Epidermal melanocyte (primary cell): ENCODE results near the gene DDX17.

Source experiments
- DNase-seq: peaks from one replicate; pipeline ENCODE4 v3.0.0; 2011; ENCODE audit warnings: low spot score; ENCODE audit not compliant: insufficient read length

Gene DDX17

DNA sequence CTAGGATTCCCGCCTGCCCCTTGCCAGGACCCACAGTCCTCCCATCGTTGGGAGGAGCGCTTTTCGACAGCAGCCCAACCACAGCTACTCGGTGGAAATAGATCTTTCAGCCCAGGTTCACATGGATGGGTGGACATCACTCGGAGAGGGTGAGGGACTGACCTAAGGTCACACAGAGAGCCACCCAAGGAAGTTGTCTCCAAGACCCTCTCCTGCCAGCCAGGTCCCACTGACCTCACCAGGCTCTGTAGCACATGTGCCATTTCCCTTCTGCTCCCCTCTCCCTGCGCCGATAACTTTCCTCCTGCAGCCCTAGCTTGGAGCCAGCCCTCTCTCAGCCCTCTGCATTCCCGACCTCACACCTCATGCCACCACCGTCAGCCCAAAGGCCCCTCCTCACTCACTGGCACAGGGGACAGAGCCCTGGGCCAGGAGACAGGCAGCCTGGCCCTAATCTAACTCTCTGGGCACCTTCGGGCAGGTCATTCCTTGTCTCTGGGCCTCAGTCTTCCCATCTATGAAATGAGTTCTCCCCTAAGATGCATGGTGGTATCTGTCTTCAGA, 55.8 kb downstream of the DDX17 start:
- no peak for DNase-seq

DNA sequence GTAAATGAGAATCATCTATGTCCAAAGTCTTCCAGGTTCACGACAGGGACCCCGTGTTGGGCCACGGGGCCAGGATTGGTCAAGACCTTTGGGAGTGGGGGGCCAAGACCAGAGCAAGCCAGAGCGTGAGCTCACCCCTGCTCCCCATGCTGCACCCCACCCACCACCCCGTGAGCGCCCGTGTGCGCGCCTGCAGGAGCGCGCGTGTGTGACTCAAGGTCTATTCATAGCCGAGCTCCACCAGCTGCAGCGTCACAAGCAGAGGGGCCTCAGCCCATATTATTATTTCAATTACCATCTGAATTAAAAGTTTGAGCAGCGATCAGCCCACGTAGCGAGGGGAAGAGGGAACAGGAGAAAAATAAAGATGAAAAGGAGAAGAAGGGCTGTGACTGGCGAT, 56.3 kb downstream of the DDX17 start:
- no peak for DNase-seq

DNA sequence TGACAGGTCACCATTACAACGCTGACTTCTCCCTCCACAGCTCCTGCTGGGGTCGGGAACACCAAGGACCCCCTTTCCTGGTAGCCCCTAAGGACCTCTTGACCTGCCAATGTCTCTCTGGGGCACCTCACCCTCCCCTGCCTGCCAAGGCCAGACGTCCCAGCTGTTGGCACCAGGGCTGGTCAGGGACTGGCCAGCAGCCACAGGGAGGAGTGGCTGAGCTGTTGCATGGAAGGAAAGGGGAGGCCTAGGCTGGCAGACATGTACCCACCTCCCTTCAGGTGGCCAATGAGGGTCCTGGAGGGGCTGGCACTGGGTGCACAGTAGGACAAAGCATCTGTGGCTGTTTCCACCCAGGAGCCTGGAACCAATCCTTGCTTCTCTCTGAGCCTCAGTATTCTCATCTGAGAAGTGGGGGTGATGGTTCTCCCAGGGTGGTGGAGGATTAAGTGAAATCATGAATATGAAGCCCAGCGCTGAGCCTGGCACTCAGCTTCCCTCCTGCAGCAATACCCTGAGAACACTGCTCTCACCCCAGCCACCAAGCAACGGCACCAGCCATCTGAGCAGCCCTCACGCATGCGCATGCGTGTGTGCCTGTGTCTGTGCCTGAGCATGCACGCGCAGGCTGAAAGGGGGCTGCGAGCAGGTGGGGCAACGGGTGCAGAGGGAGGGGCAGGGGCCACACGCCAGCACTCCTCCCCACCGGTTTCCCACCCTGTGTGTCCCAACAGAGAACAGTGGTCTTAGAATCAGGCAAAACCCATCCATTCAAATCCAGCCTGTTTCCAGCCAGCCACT, 57.0 kb downstream of the DDX17 start:
- DNase-seq = no peak

DNA sequence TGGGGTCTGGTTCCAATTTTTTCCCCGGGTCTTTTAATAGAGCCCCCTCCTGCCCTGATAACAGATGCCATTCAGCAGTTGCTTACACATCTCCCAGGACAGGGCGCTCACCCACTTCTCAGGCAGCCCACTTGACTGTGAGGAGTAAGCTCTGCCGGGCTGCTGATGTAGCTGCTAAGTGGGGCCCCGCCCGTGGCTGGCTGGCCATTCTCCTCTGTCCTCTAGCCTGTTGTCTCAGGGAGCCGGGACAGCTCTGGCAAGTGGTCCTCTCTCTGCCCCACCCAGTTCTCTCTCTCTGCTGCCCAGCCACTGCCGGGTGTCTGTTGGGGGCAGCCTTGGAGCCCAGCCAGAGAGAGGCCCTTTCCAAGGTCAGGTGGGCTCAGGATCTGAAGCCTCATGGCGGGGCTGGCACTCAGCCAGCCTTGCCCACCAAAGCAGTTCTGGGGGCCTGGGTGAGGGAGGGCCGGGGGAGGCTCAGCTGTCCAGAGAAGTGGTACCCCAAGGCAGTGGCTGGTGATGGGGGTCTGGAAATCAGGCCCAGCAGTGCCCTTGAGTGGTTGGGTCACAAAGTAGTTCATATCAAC, 60.0 kb downstream of the DDX17 start:
- no peak for DNase-seq

DNA sequence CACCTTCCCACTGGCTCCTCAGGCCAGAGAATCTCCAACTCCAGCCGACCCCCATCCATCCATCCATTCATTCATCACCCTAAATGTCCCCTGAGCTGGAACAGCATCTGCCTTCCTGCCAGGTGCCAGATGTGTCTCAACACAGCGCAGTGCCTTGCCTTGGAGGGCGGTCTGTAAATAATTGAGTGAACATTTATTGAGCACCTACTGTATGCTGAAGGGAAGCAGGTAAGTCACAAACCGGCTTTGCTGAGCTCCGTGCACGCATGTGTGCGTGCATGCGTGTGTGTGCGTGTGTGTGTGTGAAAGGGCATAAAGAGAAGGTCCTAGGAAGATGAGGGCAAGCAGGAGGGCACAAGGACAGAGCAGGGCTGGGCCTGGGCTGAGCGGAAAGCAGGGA, 61.3 kb downstream of the DDX17 start:
- DNase-seq = no peak

DNA sequence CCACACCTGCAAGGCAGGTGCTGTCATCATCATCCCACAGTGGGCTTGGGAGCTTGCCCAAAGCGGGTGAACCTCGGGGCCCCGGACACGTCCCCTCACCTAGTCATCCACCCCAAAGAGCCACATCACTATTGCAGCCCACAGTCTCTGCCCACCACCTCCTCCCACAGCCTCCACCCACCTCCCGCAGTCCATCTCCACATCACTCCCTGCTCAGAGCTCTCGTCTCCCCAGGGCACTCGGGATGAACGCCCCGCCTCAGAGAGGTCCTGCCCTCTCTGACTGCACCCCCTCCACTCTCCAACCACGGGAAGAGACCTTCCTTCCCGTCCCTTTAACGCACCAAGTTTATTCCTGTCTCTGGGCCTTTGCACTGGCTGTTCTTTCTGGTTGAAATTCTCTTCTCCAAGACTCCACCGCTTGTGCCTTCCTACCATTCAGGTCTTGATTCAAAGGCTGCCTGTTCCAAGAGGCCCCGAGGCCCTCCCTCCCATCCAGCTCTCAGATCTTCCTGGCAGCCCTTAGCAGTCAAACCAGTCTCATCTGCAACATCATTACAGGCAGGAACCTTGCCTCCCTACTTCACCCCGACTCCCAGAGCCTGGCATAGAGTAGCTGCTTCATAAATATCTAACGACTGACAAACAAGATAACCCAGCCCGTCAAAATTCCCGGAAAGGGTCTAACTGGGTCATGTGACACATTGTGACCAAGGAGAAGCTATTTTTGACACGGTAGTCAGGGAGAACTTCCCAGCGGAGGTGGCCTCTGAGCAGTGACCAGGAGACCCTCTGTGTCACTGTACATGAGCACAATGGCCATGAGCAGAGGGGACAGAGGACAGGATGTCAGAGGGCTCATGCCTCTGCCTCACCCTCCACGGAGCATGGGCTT, 62.2 kb downstream of the DDX17 start:
- no peak for DNase-seq

DNA sequence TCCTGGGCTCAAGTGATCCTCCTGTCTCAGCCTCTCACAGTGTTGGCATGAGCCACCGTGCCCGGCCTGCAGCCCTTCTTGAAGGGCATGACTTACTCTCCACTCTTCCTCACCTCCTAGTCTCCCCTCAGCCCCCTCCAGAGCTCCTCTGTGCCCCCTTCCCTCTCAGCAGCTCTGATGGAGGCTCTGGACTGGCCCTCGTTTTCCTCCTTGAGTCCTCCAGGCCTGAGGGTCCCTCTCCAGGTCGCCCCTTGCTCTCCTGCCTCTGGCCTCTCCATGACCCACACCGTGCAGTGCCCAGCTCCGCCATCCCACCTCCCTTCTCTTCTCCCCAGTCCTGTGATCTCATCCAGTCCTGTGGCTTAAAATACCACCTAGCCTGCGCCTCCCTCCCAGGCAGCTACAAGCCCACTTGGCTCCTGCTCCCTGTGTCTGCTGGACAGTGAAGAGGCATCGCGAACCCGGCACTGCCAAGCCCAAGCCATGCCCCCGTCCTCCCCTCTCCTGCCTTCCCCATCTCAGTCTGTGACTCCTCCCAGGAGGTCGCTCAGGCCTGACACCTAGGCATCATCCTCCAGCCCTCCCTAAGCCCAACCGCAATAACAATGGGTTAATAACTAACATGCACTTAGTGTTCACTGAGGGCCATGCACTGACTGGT, 63.0 kb downstream of the DDX17 start:
- DNase-seq = no peak

DNA sequence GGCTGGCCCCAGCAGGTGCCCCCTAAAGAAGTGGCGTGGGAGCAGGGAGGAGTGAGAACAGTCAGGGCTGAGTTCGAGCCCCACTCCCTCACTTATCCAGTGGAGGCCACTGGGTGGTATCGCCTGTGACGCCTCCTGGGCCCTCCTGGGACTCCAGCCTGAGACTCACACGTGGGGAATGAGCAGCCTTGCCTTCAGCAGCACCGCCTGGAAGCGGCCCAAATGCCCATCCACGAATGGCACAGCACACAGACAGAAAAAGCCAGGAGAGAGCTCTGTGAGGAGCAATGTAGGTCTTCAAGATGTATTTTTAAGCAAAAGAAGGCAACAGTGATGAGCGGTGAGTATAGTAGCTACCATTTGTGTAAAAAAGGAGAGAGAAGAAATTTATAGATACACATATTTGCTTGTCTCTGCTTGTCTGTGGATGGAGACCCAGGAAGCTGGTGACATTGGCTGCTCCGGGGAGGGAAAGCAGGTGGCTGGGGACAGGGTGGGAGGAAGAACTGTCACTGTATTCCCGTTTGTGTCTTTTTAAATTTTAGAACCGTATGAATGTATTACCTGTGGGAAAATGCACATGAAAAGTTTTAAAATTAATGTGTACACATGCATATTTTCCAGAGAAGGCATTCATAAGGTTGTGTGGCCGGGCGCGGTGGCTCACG, 64.4 kb downstream of the DDX17 start:
- DNase-seq = no peak

DNA sequence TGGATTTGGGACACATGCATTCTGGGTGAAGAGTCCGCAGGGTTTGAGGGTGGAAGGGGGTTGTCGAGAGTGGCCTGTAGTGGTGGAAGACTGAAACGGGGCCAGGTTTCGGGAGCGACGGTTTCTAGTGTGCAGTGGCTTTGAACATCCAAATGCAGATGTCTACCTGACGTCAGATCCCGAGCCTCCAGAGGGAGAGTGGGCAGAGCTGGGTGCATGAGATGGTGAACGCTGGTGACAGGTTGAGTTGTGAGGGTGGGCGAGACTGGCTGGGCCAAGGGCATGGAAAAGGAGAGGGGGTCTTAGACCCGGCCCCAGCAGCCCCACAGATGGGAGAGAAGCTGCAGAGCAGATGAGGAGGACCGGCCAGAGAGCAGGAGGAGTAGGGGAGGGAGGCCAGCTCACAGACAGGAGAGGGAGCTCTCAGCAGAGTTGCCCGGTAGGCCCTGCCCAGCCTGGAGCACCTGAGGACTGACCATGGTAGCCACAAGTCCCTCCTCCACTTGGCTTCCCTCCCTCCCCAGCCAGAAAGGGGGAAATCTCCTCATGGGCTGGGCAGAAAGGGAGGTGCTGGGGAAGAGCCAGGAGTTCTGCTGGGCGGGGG, 65.3 kb downstream of the DDX17 start:
- DNase-seq = no peak

DNA sequence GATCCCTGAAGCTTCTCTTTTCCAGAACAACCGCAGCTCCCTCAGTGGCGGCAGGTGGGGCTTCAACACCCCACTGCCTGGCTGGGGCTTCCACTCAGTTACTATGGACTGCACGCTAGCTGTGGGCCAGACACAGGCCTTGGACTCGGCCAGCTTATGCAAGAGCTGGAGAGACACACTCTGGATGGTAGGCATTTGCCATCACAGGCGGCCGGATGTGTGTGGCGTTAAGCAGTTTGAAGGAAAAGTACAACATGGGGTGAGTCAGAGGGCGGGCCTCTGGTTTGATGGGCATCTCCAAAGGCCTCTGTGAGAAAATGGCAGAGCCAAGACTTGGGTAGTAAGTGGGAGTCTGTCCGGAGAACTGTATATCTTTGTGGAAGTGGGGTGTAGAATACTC, 68.7 kb downstream of the DDX17 start:
- DNase-seq = no peak

DNA sequence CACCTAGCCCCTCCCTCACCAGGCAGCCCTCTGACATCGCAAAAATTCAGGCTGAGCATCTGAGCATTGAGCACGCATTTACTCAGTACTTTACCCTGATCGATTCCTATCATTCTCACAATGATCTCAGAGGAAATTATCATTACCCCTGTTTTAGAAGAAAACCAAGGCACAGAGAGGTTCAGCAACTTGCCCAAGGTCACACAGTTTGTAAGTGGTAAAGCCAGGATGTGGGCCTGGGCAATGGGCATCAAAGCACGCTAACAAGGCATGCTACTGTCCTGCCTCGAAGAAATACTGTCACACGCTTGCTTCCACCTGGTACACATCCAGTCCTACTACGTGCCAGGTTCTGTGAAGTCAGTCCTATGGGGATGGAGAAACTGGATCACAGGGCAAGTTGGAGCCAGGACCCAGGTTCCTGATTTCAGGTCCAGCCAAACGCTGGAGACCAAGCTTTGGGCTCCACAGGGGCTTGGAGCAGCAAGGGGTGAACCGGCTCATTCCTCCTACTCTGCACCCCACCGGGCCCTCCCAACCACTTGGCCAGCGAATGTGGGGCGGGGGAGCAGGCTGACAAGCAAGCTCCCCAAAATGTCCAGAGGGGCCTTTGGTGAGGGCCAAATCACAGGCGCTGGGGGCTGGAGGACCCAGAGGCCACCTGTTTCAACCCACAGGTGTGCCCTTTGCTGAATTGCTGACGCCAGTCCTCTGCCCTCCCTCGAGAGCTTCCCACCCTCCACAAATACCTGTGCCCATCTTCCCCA, 69.3 kb downstream of the DDX17 start:
- no peak for DNase-seq

DNA sequence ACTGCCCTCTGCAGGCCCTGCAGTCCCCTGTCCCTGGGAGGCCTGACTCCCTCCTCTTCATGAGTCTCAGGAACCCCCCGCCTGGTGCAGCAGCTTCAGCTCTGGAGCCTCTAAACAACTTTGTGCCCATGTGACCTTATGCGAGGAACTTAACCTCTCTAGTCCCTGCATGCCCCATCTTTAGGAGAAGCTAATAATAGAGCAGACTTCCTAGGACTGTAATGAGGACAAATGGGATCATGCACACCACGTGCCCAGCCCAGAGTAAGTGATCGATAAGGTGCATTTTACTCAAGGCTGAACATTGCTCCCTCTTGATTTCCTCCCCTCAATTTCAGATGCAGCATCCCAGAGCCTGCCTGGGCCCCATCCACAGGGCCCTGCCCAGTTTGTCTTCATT, 70.1 kb downstream of the DDX17 start:
- DNase-seq = no peak

DNA sequence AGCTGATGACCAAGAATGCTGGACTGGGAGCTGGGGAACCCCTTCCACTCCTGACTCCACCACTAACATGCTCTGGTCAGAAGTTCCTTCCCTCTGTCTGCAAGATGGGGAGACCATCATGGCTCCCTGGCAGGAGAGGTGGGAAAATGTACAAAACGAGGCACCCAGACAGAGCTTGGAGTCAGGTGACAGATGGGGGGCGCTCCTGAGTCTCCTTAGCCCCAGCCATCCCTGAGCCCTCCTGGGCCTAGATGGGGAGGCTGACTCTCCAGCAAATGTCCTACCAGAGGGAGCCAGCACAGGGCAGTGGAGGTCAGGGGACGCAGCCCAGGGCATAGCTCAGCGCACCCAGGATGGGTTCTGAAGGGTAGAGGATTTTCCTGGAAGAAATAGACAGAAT, 71.1 kb downstream of the DDX17 start:
- no peak for DNase-seq

DNA sequence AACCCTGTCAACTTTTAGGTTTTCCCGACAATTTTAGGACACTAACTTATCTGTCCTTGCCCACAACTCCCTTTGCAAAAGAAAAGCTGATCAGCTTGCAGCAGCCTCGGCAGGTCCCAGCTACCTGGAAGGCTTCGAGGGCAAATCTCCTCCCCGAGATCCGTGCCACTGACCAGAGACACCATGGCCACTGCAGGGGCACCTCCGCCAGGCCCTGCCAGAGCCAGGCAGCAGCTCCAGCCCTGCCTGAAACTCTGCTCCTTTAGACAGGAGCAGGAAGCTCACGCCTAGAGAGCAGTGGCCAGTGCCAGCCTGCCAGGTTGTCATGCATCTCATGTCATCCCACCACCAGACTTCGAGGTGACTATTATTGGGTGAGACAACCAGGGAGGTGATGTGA, 72.2 kb downstream of the DDX17 start:
- no peak for DNase-seq
